ENCODE results near the gene LFNG. TPM values are rescaled to one million over a fixed set of nuclear protein-coding genes. Genes with fewer than 3 reads are reported as not detected.
A peak's percentile ranks its signal among the peaks of the same experiment; 100 is the strongest.

Gene LFNG
- total and polyA plus RNA-seq, 2 of the 13 experiments (the other 11 are each of a cell fraction or from before 2014, with no cell fraction given): 0.44 to 1.5 TPM

- Histone ChIP-seq H4K20me1 (ENCODE audit: insufficient read depth, low read length) (no peaks in the 10 kb centered on the region), H2AFZ (ENCODE audit: low read length) (peak within 1 kb of the TSS; percentile 54), H3K4me3 (replicated peaks in 1 of 3; ENCODE audit: insufficient read depth in 1 of 3, low read depth in 2 of 3, low read length in 3 of 3) (peak within 1 kb of the TSS; percentile 72 to 90 (median 86)), H3K27ac (ENCODE audit: extremely low read length, insufficient read depth, low read length) (peak within 1 kb of the TSS; percentile 100), H3K36me3 (replicated peaks in 1 of 2; ENCODE audit: control insufficient read depth in 1 of 2, insufficient read depth in 2 of 2, low read length in 2 of 2) (peaks cover 0 to 4% of the 10 kb centered on the region in 2 experiments; a peak in 1 of 5 replicates), H3K4me2 (ENCODE audit: low read depth, low read length) (peak within 1 kb of the TSS; percentile 91), H3K79me2 (ENCODE audit: insufficient read depth, low read length) (peaks cover 16% of the 10 kb centered on the region), H3K9ac (ENCODE audit: insufficient read depth, low read depth, low read length) (peak within 1 kb of the TSS; percentile 99), H3K4me1 (ENCODE audit: insufficient read depth, low read length) (peaks cover 48% of the 10 kb centered on the region), H3K9me3 (ENCODE audit: low read length) (no peaks in the 10 kb centered on the region), H3K27me3 (ENCODE audit: control insufficient read depth in 1 of 2, insufficient read depth in 2 of 2, low read length in 2 of 2) (no peaks in the 10 kb centered on the region)
- POLR2A ChIA-PET: interaction anchor here (0.6 to 1.0 kb wide), 6 partner anchors 17 to 956 kb away, joined by 3 to 4 read pairs (median 3); no protein-coding TSS in a partner anchor
- CTCF ChIA-PET (ENCODE audit: low intra/inter-chr PET ratio, low total read pairs): no interaction called here
- intact Hi-C loops (cut with micrococcal nuclease; ENCODE audit: unreplicated experiment) (loop anchor here (5.0 kb wide), 1 partner anchor 67 kb away; no protein-coding TSS in a partner anchor), in situ Hi-C loops (cut with HindIII; ENCODE audit: extremely low pct_ligation_motif_present, low pct_unique_long_range_greater_than_20kb) (no loop called here)
- peak; percentile 60 for FAIRE-seq
- WGBS (ENCODE audit: low lambda C conversion rate): 1% methylated on average over 29 of the region's 79 CpGs
- ATAC-seq: peak; percentile 86
- peak; percentile 92 for DNase-seq (ENCODE audit: low spot score)
- BruUV-seq (replicated peaks): no TSS peak
- TF ChIP-seq JDP2 (CRISPR knock-in tag; IDR thresholded peaks at IDR 0.05; ENCODE audit: borderline replicate concordance) (no peak), CREBL2 (CRISPR knock-in tag; IDR thresholded peaks at IDR 0.05; ENCODE audit: borderline replicate concordance) (0 out of 2 replicates have a peak, but pooled peaks have one; percentile 83), SRF (IDR thresholded peaks at IDR 0.05; ENCODE audit: low read depth, low read length) (no peak), ZNF782 (CRISPR knock-in tag; IDR thresholded peaks at IDR 0.05; ENCODE audit: borderline replicate concordance) (0 out of 2 replicates have a peak, but pooled peaks have one; percentile 65), HMG20A (CRISPR knock-in tag; IDR thresholded peaks at IDR 0.05; ENCODE audit: borderline replicate concordance) (0 out of 2 replicates have a peak, but pooled peaks have one; percentile 9), ZNF703 (CRISPR knock-in tag; IDR thresholded peaks at IDR 0.05; ENCODE audit: borderline replicate concordance) (no peak), ZNF12 (CRISPR knock-in tag; IDR thresholded peaks at IDR 0.05) (no peak), ZBTB26 (CRISPR knock-in tag; IDR thresholded peaks at IDR 0.05; ENCODE audit: borderline replicate concordance) (no peak), ZNF775 (CRISPR knock-in tag; IDR thresholded peaks at IDR 0.05; ENCODE audit: borderline replicate concordance) (no peak), ZNF224 (CRISPR knock-in tag; IDR thresholded peaks at IDR 0.05) (0 out of 2 replicates have a peak, but pooled peaks have one; percentile 46), ZNF138 (CRISPR knock-in tag; IDR thresholded peaks at IDR 0.05; ENCODE audit: low read depth) (no peak), JUNB (CRISPR knock-in tag; IDR thresholded peaks at IDR 0.05; ENCODE audit: borderline replicate concordance) (no peak), ZNF713 (CRISPR knock-in tag; IDR thresholded peaks at IDR 0.05) (0 out of 2 replicates have a peak, but pooled peaks have one; percentile 49), NONO (IDR thresholded peaks at IDR 0.05) (no peak), NONO (CRISPR knock-in tag; conservative IDR thresholded peaks at IDR 0.05) (peak; percentile 84), SP4 (CRISPR knock-in tag; IDR thresholded peaks at IDR 0.05) (peak; percentile 77), KAT8 (CRISPR knock-in tag; IDR thresholded peaks at IDR 0.05) (peak; percentile 60), ZBTB7A (CRISPR knock-in tag; IDR thresholded peaks at IDR 0.05) (0 out of 2 replicates have a peak, but pooled peaks have one; percentile 53), ZSCAN20 (CRISPR knock-in tag; IDR thresholded peaks at IDR 0.05; ENCODE audit: borderline replicate concordance) (no peak), PRDM4 (CRISPR knock-in tag; IDR thresholded peaks at IDR 0.05; ENCODE audit: borderline replicate concordance) (no peak)
Measured at GRCh38 chr7:2555121-2556052, 35.8 kb downstream of the LFNG start, which contains the start of gene BRAT1. Gene BRAT1 (minus strand): TSS chr7:2555524. CDS start chr7:2554431, 1,093 bp downstream.

All from HepG2 (cell line).